H1 (cell line): Measurements from ENCODE around the gene DNAH8.
"Not testable (repeated sequence)": the region's sequence is repeated elsewhere in the genome, so short reads cannot be mapped to it uniquely, and the experiment has no call there.

Source experiments
- CBX8 ChIP-seq: fragments of 300-800, 300-1000 bp; sonication (generic); IDR thresholded peaks from 2 replicates; pipeline ENCODE4 v1.7.1; 2016; ENCODE audit warnings: low read depth, low read length, borderline replicate concordance
- EZH2 ChIP-seq: fragments of 200-600 bp; sonication (generic); IDR thresholded peaks from 2 replicates; pipeline ENCODE4 v1.7.1; 2012; ENCODE audit warnings: low read depth, mild to moderate bottlenecking, moderate library complexity, low read length, inconsistent platforms; ENCODE audit not compliant: severe bottlenecking
- GABPA ChIP-seq: IDR thresholded peaks from 2 replicates; pipeline ENCODE4 v1.6.1; 2011; ENCODE audit warnings: mild to moderate bottlenecking, low read length, moderate library complexity, borderline replicate concordance; ENCODE audit not compliant: insufficient read depth
- NRF1 ChIP-seq: IDR thresholded peaks from 2 replicates; pipeline ENCODE4 v1.6.1; 2011; ENCODE audit warnings: mild to moderate bottlenecking, low read depth, low read length, improper control_type of control experiment
- PHF8 ChIP-seq: fragments of 200-600 bp; sonication (generic); conservative IDR thresholded peaks from 2 replicates; pipeline ENCODE4 v1.7.1; 2012; ENCODE audit warnings: low read depth, mild to moderate bottlenecking, inconsistent platforms, low read length, moderate library complexity
- POLR2AphosphoS5 ChIP-seq: IDR thresholded peaks from 2 replicates; pipeline ENCODE4 v1.6.1; 2011; ENCODE audit warnings: low read depth, low read length
- RAD21 ChIP-seq, 2 experiments: IDR thresholded peaks in 1 of 2; conservative IDR thresholded peaks in 1 of 2; 2 replicates each; pipeline ENCODE4 v1.6.1; 2011; ENCODE audit warnings: low read depth in 2 of 2, low read length in 2 of 2, improper control_type of control experiment in 1 of 2, inconsistent platforms in 1 of 2, mild to moderate bottlenecking in 1 of 2, moderate library complexity in 1 of 2
- RFX5 ChIP-seq: IDR thresholded peaks from 2 replicates; pipeline ENCODE4 v1.6.1; 2011; ENCODE audit warnings: low read depth, low read length, improper control_type of control experiment, borderline replicate concordance
- TF ChIP-seq, protein P1 (sequence below), 3 experiments: IDR thresholded peaks; 1 replicate in 2 of 3; 2 replicates in 1 of 3; pipeline versions ENCODE4 v1.5.1 to v1.6.1; 2011; ENCODE audit warnings: low read length in 3 of 3, mild to moderate bottlenecking in 3 of 3, inconsistent platforms in 2 of 3, low read depth in 1 of 3, moderate library complexity in 1 of 3; ENCODE audit not compliant: insufficient read depth in 1 of 3; ENCODE audit errors: control extremely low read depth in 1 of 3

- not testable (repeated sequence) for TF ChIP-seq EZH2; GABPA; NRF1; RAD21 (IDR thresholded peaks at IDR 0.05 in 1 of 2, conservative IDR thresholded peaks at IDR 0.05 in 1 of 2; ENCODE audit: low read depth in 2 of 2, low read length in 2 of 2); RFX5; CBX8; PHF8; POLR2AphosphoS5
- TF ChIP-seq, protein P1, sequence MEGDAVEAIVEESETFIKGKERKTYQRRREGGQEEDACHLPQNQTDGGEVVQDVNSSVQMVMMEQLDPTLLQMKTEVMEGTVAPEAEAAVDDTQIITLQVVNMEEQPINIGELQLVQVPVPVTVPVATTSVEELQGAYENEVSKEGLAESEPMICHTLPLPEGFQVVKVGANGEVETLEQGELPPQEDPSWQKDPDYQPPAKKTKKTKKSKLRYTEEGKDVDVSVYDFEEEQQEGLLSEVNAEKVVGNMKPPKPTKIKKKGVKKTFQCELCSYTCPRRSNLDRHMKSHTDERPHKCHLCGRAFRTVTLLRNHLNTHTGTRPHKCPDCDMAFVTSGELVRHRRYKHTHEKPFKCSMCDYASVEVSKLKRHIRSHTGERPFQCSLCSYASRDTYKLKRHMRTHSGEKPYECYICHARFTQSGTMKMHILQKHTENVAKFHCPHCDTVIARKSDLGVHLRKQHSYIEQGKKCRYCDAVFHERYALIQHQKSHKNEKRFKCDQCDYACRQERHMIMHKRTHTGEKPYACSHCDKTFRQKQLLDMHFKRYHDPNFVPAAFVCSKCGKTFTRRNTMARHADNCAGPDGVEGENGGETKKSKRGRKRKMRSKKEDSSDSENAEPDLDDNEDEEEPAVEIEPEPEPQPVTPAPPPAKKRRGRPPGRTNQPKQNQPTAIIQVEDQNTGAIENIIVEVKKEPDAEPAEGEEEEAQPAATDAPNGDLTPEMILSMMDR (IDR thresholded peaks at IDR 0.05; ENCODE audit: control extremely low read depth in 1 of 3, insufficient read depth in 1 of 3, low read depth in 1 of 3, low read length in 3 of 3), result not testable (repeated sequence)
Observed at GRCh38 chr6:38699702-38700101, 15.4 kb upstream of the DNAH8 start.
